ENCODE measurements around the gene ADGRG6. TPM values are rescaled to one million over a fixed set of nuclear protein-coding genes. Genes with fewer than 3 reads are reported as not detected.
A peak's percentile ranks its signal among the peaks of the same experiment; 100 is the strongest.

ADGRG6 gene
- total and polyA plus RNA-seq, 3 experiments from 2014 or later: 0.35 to 0.97 TPM; not detected in 1

DNA sequence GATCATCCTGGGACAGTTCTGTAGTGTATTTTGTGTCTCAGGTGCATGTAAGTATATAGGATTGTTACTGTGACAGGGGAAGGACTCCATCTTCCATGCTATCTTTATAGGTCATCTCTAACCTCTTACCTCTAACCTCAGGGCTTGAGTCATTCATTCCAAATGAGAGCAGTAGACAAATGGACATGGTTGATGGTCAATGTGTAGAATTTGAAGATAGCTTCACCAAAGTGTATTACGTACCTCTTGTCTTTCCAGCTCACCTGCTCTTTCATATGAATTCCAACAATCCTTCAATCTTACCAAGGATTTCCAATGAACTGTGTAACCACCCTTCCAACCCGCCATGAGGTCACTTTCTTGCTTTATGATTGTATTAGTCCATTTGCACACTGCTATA, 8.7 kb upstream of the ADGRG6 start:
- POLR2A ChIA-PET: no interaction called here
- Mint-ChIP-seq H3K9me3 (no peaks in the 10 kb centered on the region), H3K27me3 (peaks cover 15 to 24% of the 10 kb centered on the region in 2 donors), H3K27ac (no peak overlapping the region), H3K4me3 (no peak overlapping the region), H3K4me1 (no peaks in the 10 kb centered on the region), H3K36me3 (no peaks in the 10 kb centered on the region)
- H3K4me1 ChIP-seq (ENCODE audit: insufficient read depth, low read length): no peaks in the 10 kb centered on the region
- H3K4me3 ChIP-seq (ENCODE audit: low read length): no peak overlapping the region
- H3K36me3 ChIP-seq (ENCODE audit: insufficient read depth, low read length): no peaks in the 10 kb centered on the region
- CTCF ChIA-PET: no interaction called here
- H3K9me3 ChIP-seq (ENCODE audit: low read length): no peaks in the 10 kb centered on the region
- no peak overlapping the region for H3K27ac ChIP-seq (ENCODE audit: low read depth, low read length)
- H3K27me3 ChIP-seq (ENCODE audit: insufficient read depth, low read length, poor library complexity, severe bottlenecking): no peaks in the 10 kb centered on the region
- no peak for DNase-seq

DNA sequence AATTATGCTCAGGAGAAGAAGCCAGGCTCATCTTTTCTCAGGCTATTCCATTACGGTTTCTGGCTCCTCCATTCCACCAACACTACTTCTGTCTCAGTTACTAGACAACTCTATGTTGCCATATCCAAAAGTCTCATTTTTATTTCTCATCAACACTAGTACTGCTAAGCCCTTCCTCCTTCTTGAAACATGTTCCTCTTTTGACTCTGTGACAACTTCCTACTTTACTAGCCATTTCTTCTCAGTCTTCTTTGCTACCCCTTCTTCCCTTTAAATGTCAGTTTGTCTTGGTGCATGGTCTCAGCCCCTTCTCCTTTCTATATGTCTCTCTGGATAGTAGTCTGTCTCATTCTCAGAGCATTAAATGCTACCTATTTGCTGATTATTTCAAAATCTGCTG, 7.1 kb upstream of the ADGRG6 start:
- Histone ChIP-seq H3K27ac (ENCODE audit: low read depth, low read length) (no peak overlapping the region), H3K27me3 (ENCODE audit: insufficient read depth, low read length, poor library complexity, severe bottlenecking) (no peaks in the 10 kb centered on the region), H3K4me1 (ENCODE audit: insufficient read depth, low read length) (no peaks in the 10 kb centered on the region), H3K4me3 (ENCODE audit: low read length) (no peak overlapping the region), H3K36me3 (ENCODE audit: insufficient read depth, low read length) (no peaks in the 10 kb centered on the region), H3K9me3 (ENCODE audit: low read length) (no peaks in the 10 kb centered on the region)
- ChIA-PET CTCF (no interaction called here), POLR2A (no interaction called here)
- Mint-ChIP-seq H3K9me3 (no peaks in the 10 kb centered on the region), H3K4me1 (no peaks in the 10 kb centered on the region), H3K36me3 (no peaks in the 10 kb centered on the region), H3K4me3 (no peak overlapping the region), H3K27me3 (peaks cover 11 to 19% of the 10 kb centered on the region in 2 donors), H3K27ac (no peak overlapping the region)
- DNase-seq: no peak

DNA sequence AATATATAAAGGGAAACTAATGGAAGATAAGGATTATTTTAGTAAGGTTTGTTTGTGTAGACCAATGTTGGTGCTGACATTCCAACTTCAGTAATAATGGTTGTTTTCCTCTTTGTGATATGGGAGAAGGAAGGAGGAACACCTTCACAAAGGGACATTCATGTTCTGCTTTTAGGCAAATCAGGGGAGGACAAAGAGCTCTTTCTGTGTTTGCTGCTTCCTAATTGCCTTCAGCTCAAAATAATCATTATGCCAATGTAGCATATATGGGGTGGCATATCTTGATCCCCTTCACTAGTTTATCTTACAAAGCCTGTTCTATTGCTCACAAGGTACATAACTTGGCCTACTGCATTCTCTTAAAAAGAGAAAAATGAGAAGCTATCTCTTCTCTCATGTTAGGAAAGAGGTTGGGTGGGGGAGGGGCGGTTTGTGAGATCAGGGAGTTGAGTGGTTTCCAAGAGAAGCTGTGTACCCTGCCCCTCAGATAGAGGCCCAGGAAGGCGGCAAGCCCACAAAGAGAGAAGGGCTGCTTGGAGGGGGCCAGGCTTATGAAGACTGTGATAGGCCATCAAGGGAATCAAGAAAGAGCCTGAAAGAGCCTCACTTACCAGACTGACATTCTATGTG, 4.7 kb upstream of the ADGRG6 start:
- CTCF ChIA-PET: no interaction called here
- Mint-ChIP-seq H3K27me3 (peaks cover 16 to 26% of the 10 kb centered on the region in 2 donors), H3K36me3 (no peaks in the 10 kb centered on the region), H3K27ac (no peak overlapping the region), H3K9me3 (no peaks in the 10 kb centered on the region), H3K4me1 (peaks cover 2 to 6% (median 5%) of the 10 kb centered on the region in 3 donors), H3K4me3 (no peak overlapping the region)
- Histone ChIP-seq H3K4me1 (ENCODE audit: insufficient read depth, low read length) (no peaks in the 10 kb centered on the region), H3K9me3 (ENCODE audit: low read length) (no peaks in the 10 kb centered on the region), H3K4me3 (ENCODE audit: low read length) (no peak overlapping the region), H3K27ac (ENCODE audit: low read depth, low read length) (no peak overlapping the region), H3K36me3 (ENCODE audit: insufficient read depth, low read length) (no peaks in the 10 kb centered on the region), H3K27me3 (ENCODE audit: insufficient read depth, low read length, poor library complexity, severe bottlenecking) (no peaks in the 10 kb centered on the region)
- no peak for DNase-seq
- POLR2A ChIA-PET: no interaction called here

DNA sequence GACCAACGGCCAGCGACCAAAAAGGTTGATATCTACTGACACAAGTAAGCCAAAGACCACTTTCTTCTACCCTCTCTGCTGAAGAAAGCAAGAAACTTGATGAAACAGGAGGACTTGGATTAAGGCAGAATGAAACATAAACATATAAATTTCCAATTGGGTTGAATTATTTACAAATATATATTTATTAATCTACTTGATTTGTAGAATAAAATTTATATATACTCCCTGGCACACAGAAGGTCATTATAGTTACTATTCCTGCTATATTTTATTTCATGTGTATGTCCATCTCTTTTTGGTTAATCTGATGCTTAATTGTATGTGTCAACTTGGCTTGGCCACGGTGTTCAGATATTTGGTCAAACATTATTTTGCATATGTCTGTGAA, 4.2 kb upstream of the ADGRG6 start:
- Mint-ChIP-seq H3K27ac (no peak overlapping the region), H3K4me1 (peaks cover 2 to 11% (median 7%) of the 10 kb centered on the region in 3 donors), H3K27me3 (peaks cover 16 to 31% of the 10 kb centered on the region in 2 donors), H3K36me3 (no peaks in the 10 kb centered on the region), H3K9me3 (no peaks in the 10 kb centered on the region), H3K4me3 (no peak overlapping the region)
- Histone ChIP-seq H3K9me3 (ENCODE audit: low read length) (no peaks in the 10 kb centered on the region), H3K27me3 (ENCODE audit: insufficient read depth, low read length, poor library complexity, severe bottlenecking) (no peaks in the 10 kb centered on the region), H3K4me3 (ENCODE audit: low read length) (no peak overlapping the region), H3K27ac (ENCODE audit: low read depth, low read length) (no peak overlapping the region), H3K36me3 (ENCODE audit: insufficient read depth, low read length) (no peaks in the 10 kb centered on the region), H3K4me1 (ENCODE audit: insufficient read depth, low read length) (no peaks in the 10 kb centered on the region)
- DNase-seq: no peak
- CTCF ChIA-PET: no interaction called here
- POLR2A ChIA-PET: no interaction called here

DNA sequence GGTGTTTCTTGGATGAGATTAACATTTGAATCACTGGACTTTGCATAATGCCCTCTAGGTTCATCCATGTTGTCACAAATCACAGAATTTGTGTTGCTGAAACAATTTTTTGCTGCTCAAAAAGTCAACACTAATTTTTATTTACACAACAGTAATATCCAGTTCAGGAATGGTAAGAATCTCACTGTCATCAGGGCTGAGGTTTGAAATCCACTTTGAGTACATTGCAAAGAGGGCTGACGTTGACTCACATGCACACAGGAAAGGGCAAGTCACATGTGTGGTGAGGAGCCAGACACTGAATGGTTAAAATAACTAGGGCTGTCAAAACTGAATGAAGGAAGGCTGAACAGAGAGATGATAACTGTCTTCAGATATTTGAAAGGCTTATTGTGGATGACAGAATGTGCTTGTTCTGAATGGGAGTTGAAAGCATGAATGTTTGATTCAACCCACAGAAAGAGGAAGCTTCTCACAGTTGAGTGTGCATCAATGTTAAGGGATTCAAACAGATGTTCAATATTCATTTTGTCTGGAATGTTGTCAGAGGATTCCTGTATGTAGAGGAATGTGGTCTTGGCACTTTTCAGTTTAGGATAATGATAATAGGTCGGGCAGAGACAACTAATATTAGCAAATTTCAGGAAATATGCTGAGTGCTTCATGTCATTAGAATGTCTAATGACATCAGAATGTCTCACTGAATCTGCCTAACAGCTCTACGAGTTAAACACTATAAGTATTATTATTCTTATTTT, 3.6 kb upstream of the ADGRG6 start:
- ChIA-PET POLR2A (no interaction called here), CTCF (no interaction called here)
- Mint-ChIP-seq H3K36me3 (no peaks in the 10 kb centered on the region), H3K4me1 (peaks cover 2 to 13% (median 10%) of the 10 kb centered on the region in 3 donors), H3K27ac (no peak overlapping the region), H3K9me3 (no peaks in the 10 kb centered on the region), H3K4me3 (no peak overlapping the region), H3K27me3 (peaks cover 20 to 37% of the 10 kb centered on the region in 2 donors)
- Histone ChIP-seq H3K9me3 (ENCODE audit: low read length) (no peaks in the 10 kb centered on the region), H3K4me1 (ENCODE audit: insufficient read depth, low read length) (no peaks in the 10 kb centered on the region), H3K27ac (ENCODE audit: low read depth, low read length) (no peak overlapping the region), H3K36me3 (ENCODE audit: insufficient read depth, low read length) (no peaks in the 10 kb centered on the region), H3K4me3 (ENCODE audit: low read length) (no peak overlapping the region), H3K27me3 (ENCODE audit: insufficient read depth, low read length, poor library complexity, severe bottlenecking) (no peaks in the 10 kb centered on the region)
- DNase-seq: no peak

DNA sequence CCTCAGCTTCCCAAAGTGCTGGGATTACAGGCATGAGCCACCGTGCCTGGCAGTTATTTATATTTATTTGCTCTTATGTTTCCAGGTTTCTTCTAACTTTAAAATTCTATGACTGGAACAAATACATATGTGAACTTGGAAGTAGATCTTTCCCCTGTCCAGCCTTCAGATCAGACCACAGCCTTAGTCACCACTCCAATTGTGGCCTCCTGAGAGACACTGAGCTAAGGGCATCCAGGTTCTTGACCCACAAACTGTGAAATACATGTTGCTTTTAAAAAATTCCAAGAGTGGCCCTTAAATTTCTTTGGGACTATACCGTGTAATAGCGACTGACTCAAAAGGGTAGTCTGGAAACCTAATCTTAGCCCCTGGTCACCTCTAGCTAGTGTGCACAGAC, 1.5 kb upstream of the ADGRG6 start:
- no peak overlapping the region for H3K27ac Mint-ChIP-seq
- ChIA-PET POLR2A (no interaction called here), CTCF (no interaction called here)
- peaks cover 21 to 34% of the 10 kb centered on the region in 2 donors for H3K27me3 Mint-ChIP-seq
- no peak overlapping the region for H3K27ac ChIP-seq (ENCODE audit: low read depth, low read length)
- H3K4me3 Mint-ChIP-seq: no peak overlapping the region
- H3K4me1 ChIP-seq (ENCODE audit: insufficient read depth, low read length): no peaks in the 10 kb centered on the region
- DNase-seq: no peak
- no peaks in the 10 kb centered on the region for H3K36me3 Mint-ChIP-seq
- H3K36me3 ChIP-seq (ENCODE audit: insufficient read depth, low read length): no peaks in the 10 kb centered on the region
- no peaks in the 10 kb centered on the region for H3K9me3 Mint-ChIP-seq
- no peaks in the 10 kb centered on the region for H3K27me3 ChIP-seq (ENCODE audit: insufficient read depth, low read length, poor library complexity, severe bottlenecking)
- H3K4me3 ChIP-seq (ENCODE audit: low read length): no peak overlapping the region
- peaks cover 2 to 13% (median 10%) of the 10 kb centered on the region in 3 donors for H3K4me1 Mint-ChIP-seq
- H3K9me3 ChIP-seq (ENCODE audit: low read length): no peaks in the 10 kb centered on the region

DNA sequence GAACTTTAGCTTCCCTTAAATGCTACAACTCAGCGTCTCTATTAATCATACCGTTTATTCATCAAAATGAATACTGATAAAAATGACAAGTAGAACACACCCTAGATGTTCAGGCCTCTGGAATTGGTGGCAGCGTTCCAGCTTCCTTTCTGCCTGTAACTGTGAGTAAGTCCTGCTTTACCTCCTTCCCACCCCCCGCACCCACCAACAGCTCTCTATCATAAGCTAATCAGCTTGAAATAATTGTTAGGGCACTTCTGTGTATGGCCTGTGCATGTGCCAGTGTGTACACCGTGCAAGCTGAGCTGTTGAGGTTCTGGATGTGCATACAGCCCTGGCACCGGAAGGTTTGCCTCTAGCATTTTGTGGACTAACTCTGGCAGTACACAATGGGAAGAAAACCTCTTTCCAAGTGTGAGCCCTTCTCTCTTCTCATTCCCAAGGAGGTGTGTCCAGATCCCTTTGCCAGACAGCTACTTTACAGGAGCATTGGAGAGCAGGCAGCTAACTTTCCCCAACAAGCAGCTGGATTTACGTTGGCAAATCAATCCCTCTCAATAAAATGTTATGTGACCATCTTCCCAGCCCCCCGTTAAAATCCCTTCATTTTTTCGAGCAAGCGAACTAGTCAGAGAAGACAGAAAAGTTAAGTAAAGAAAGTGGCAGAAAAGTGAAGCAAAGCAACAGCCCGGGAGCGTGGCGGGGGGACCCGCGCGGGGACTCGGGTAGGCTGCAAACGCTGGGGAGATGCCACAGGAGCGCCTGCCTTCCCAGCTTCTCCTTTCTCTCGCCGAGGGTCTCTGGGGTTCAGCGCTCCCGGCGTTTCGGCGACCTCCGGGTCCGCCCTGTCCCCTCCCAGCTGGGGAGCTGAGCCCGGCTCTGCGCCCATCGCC, 803 bp upstream of the ADGRG6 start:
- POLR2A ChIA-PET: no interaction called here
- H3K4me3 ChIP-seq (ENCODE audit: low read length): no peak overlapping the region
- peak in 1 of 5 donors; percentile 13 for DNase-seq
- H3K9me3 Mint-ChIP-seq: no peaks in the 10 kb centered on the region
- peaks cover 16 to 29% of the 10 kb centered on the region in 2 donors for H3K27me3 Mint-ChIP-seq
- H3K36me3 ChIP-seq (ENCODE audit: insufficient read depth, low read length): no peaks in the 10 kb centered on the region
- peaks cover 2 to 13% (median 10%) of the 10 kb centered on the region in 3 donors for H3K4me1 Mint-ChIP-seq
- H3K27ac ChIP-seq (ENCODE audit: low read depth, low read length): no peak overlapping the region
- no peaks in the 10 kb centered on the region for H3K27me3 ChIP-seq (ENCODE audit: insufficient read depth, low read length, poor library complexity, severe bottlenecking)
- H3K4me1 ChIP-seq (ENCODE audit: insufficient read depth, low read length): no peaks in the 10 kb centered on the region
- H3K9me3 ChIP-seq (ENCODE audit: low read length): no peaks in the 10 kb centered on the region
- CTCF ChIA-PET: interaction anchor here (1.3 to 2.0 kb wide), 2 partner anchors 10 to 69 kb away, joined by 4 to 6 read pairs; no protein-coding TSS in a partner anchor
- H3K36me3 Mint-ChIP-seq: no peaks in the 10 kb centered on the region
- H3K4me3 Mint-ChIP-seq: peak overlapping the region in 6 of 7 donors; percentile 11 to 59 (median 47)
- H3K27ac Mint-ChIP-seq: no peak overlapping the region
